GM12872 (cell line): ENCODE measurements around the gene PAX6.

Experiments used
- TF ChIP-seq, protein P1 (sequence below): IDR thresholded peaks from 3 replicates; pipeline ENCODE4 v1.5.1; 2011; ENCODE audit warnings: low read depth, mild to moderate bottlenecking, low read length, moderate library complexity; ENCODE audit not compliant: insufficient read depth

The PAX6 gene

DNA sequence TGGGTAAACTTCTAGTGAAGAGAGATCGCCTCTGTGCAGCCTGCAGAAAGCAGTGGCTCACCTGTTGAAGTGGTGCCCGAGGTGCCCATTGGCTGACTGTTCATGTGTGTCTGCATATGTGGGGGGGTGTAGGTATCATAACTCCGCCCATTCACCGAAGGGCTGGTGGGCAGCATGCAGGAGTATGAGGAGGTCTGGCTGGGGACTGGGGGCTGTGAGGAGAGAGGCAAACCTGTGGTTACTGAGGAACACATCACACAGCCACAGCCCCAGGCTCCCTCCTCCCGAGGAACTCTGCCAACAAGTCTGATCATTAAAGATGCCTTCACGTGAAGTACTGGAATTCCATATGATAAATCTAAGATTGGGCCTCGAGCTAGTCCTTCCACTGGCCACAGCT, 20.5 kb downstream of the PAX6 start:
- TF ChIP-seq, protein P1, sequence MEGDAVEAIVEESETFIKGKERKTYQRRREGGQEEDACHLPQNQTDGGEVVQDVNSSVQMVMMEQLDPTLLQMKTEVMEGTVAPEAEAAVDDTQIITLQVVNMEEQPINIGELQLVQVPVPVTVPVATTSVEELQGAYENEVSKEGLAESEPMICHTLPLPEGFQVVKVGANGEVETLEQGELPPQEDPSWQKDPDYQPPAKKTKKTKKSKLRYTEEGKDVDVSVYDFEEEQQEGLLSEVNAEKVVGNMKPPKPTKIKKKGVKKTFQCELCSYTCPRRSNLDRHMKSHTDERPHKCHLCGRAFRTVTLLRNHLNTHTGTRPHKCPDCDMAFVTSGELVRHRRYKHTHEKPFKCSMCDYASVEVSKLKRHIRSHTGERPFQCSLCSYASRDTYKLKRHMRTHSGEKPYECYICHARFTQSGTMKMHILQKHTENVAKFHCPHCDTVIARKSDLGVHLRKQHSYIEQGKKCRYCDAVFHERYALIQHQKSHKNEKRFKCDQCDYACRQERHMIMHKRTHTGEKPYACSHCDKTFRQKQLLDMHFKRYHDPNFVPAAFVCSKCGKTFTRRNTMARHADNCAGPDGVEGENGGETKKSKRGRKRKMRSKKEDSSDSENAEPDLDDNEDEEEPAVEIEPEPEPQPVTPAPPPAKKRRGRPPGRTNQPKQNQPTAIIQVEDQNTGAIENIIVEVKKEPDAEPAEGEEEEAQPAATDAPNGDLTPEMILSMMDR, result no peak

- TF ChIP-seq, protein P1, result no peak
These were observed 23.0 kb downstream of the PAX6 start for GRCh38 chr11:31788085-31788484.

DNA sequence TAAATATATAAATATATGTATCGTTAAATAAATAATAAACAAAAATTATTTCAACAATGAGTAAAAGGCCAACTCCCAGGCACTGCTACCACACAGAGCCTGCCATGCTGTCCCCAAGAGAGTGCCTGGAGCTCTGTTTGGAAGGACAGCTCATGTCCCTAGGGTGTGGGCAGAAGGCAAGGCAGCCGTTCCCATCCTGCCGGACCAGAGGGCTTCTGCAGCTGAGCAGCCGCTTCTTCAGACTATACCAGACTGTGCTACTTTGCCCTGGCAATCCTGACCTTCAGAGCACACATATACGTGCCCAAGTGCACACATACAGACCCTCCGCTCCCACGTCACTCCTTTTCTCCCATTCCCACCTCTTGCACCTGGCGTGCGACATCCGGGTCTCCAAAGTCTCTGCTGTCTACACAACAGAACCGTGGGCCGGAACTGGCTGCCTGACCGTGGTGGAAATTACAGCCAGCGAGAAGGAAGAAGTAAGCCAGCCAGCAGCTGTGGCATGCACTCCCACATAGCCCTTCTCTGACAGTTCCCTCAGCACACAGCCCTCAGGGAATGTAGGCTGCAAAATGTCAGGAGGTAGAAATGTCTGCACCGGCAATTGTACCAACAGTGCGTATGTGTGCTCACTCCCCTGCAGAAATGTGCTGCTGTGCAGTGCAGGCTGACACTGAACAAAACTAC, 24.0 kb downstream of the PAX6 start:
- TF ChIP-seq, protein P1, result no peak

DNA sequence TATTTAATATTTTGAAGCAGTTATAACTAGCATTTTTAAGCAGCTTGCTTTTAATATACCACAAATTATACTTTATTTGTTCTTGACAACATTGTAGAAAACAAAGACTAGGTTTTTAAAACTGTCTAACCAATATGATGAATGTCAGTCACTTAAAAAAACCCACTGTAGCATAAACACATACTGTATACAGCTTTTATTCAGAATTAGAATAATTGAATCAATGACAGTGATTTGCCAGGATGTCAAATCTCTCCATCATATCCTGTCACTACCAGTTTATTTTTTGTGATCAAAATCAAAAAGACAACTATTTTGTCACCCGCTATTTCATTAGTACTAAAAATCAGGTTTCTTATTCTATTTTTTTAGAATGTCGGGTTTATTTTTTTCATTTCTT, 26.5 kb downstream of the PAX6 start:
- TF ChIP-seq, protein P1, result no peak

GRCh38 chr11:31783252-31783651, 27.9 kb downstream of the PAX6 start:
- TF ChIP-seq, protein P1, result no peak

- TF ChIP-seq, protein P1, result no peak
These were observed 28.9 kb downstream of the PAX6 start for GRCh38 chr11:31782257-31782656.

DNA sequence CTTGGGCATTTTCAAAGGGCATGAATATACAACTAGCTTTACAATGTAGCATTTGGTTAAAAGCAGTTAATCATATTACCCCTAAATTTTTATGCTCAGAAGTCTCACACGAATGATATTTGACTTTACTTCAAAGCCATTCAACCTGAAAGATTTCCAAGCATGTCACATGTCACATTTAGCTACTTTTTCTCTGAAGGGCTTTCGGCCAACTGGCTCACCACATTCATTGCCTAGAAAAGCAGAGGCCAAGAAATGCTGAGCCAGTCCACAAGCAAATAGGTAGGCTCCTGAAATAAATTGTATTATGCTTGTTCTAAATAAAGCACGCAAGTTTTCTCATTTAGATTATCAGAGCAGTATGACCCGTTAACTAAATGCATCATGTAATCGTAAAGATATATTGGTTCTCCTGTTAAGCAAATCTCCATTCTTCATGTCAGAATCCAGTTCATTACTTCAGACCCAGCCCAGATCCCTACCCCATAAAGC, 30.6 kb downstream of the PAX6 start:
- TF ChIP-seq, protein P1, result no peak

- TF ChIP-seq, protein P1, result no peak
These were observed 31.0 kb downstream of the PAX6 start for GRCh38 chr11:31780078-31780477.
